ENCODE data around the gene GIPC2.

- TF ChIP-seq CTCF (IDR thresholded peaks at IDR 0.05) (no peak), POLR2A (IDR thresholded peaks at IDR 0.05) (no peak), EP300 (IDR thresholded peaks at IDR 0.05) (no peak)
These were observed 26.7 kb upstream of the GIPC2 start for GRCh38 chr1:78019024-78019423.
